K562 (cell line): ENCODE results near the gene MMP20. TPM values are rescaled to one million over a fixed set of nuclear protein-coding genes. Genes with fewer than 3 reads are reported as not detected.

Experiments used
- ATAC-seq: fragments of 200-7000 bp; cut with Tn5 transposase; 3 replicates; pipeline ENCODE4 v1.9.1; 2020; ENCODE audit warnings: moderate library complexity
- BruUV-seq: library from RNA; stranded (reverse); fragments of 400-500 nt; replicated peaks from 2 replicates; lab custom pipeline; 2021; lab: Mats Ljungman, UMichigan
- CTCF ChIA-PET: fragments of 300-600 bp; formaldehyde crosslinking; extraction: SDS; loops from one replicate; lab custom pipeline; 2021; ENCODE audit warnings: low intra/inter-chr PET ratio; lab: Yijun Ruan, JAX
- POLR2A ChIA-PET: fragments of 300-600, 350-650 bp; sonication (Branson Sonifier 250); formaldehyde crosslinking; extraction: SDS; loops from one replicate; lab custom pipeline; 2021; ENCODE audit warnings: antibody characterized with exemption, inconsistent platforms; lab: Yijun Ruan, JAX
- DNase-seq, 4 experiments: peaks; one replicate each; pipeline versions ENCODE4 v3.0.0 to v3.0.0-alpha.2; 2011 to 2018; ENCODE audit warnings: low spot score in 3 of 4, mixed read lengths in 3 of 4; ENCODE audit errors: extremely low read depth in 1 of 4
- FAIRE-seq: peaks from 2 replicates; lab custom pipeline; 2011; peaks lifted over from hg19 to GRCh38; lab: Jason Lieb, UNC
- H2AFZ ChIP-seq: 2 replicates; pipeline ENCODE4 v1.6.0; 2011; ENCODE audit warnings: low read depth, low read length, control low read depth, inconsistent platforms
- H3K27ac ChIP-seq: fragments of 200-600 bp; 3 replicates; pipeline ENCODE4 v1.8.0; 2011; ENCODE audit warnings: low read depth, mild to moderate bottlenecking, control low read depth, inconsistent platforms, low read length, moderate library complexity, mixed read lengths; ENCODE audit errors: extremely low read depth
- H3K27me3 ChIP-seq, 2 experiments: fragments of 300-600 bp in 1 of 2; 2 replicates in 1 of 2; 3 replicates in 1 of 2; pipeline versions ENCODE4 v1.6.0 to v1.8.0; 2011; ENCODE audit warnings: inconsistent platforms in 2 of 2, low read length in 2 of 2, mild to moderate bottlenecking in 1 of 2, mixed read lengths in 1 of 2, moderate library complexity in 1 of 2; ENCODE audit not compliant: control insufficient read depth in 2 of 2, insufficient read depth in 2 of 2
- H3K36me3 ChIP-seq: fragments of 300-600 bp; 3 replicates; pipeline ENCODE4 v1.8.0; 2011; ENCODE audit warnings: mild to moderate bottlenecking, low read length, inconsistent platforms; ENCODE audit not compliant: control insufficient read depth, insufficient read depth
- H3K4me1 ChIP-seq, 2 experiments: fragments of 200-600 bp in 1 of 2; replicated peaks in 1 of 2; 2 replicates in 1 of 2; 3 replicates in 1 of 2; pipeline versions ENCODE4 v1.5.1 to v1.8.0; 2011; ENCODE audit warnings: inconsistent platforms in 2 of 2, low read length in 2 of 2, mild to moderate bottlenecking in 1 of 2, mixed read lengths in 1 of 2, moderate library complexity in 1 of 2; ENCODE audit not compliant: control insufficient read depth in 2 of 2, insufficient read depth in 2 of 2
- H3K4me2 ChIP-seq: 2 replicates; pipeline ENCODE4 v1.6.1; 2011; ENCODE audit warnings: low read length, control low read depth, inconsistent platforms, mixed read lengths; ENCODE audit not compliant: insufficient read depth
- H3K4me3 ChIP-seq: fragments of 200-600 bp; sonication (generic), shearing (Covaris generic); 2 replicates; pipeline ENCODE4 v1.5.1; 2016; ENCODE audit warnings: control low read depth, inconsistent platforms
- H3K79me2 ChIP-seq: fragments of 200-600 bp; 3 replicates; pipeline ENCODE4 v1.8.0; 2011; ENCODE audit warnings: low read length, inconsistent platforms; ENCODE audit not compliant: control insufficient read depth, insufficient read depth
- H3K9ac ChIP-seq, 2 experiments: 2 replicates each; pipeline versions ENCODE4 v1.6.0 to v1.6.1; 2011; ENCODE audit warnings: low read depth in 2 of 2, low read length in 2 of 2, control low read depth in 1 of 2, inconsistent platforms in 1 of 2, mild to moderate bottlenecking in 1 of 2, mixed read lengths in 1 of 2; ENCODE audit not compliant: insufficient read depth in 1 of 2
- H3K9me1 ChIP-seq: one replicate; pipeline ENCODE4 v1.6.0; 2011; ENCODE audit warnings: inconsistent platforms, mild to moderate bottlenecking, low read length, moderate library complexity; ENCODE audit not compliant: control insufficient read depth, insufficient read depth
- H3K9me3 ChIP-seq: replicated peaks from 2 replicates; pipeline ENCODE4 v1.5.1; 2011; ENCODE audit warnings: low read depth, low read length, inconsistent platforms; ENCODE audit not compliant: control insufficient read depth, insufficient read depth
- H4K20me1 ChIP-seq: replicated peaks from 2 replicates; pipeline ENCODE4 v1.6.1; 2011; ENCODE audit warnings: low read length, inconsistent platforms, mixed read lengths; ENCODE audit not compliant: control insufficient read depth, insufficient read depth
- BRD4 ChIP-seq: fragments of 200-600 bp; sonication (generic); IDR thresholded peaks from 2 replicates; pipeline ENCODE4 v1.6.1; 2017; ENCODE audit warnings: inconsistent platforms
- NBN ChIP-seq: fragments of 450-650 bp; IDR thresholded peaks from 2 replicates; pipeline ENCODE4 v1.6.1; 2016; ENCODE audit warnings: low read depth, mild to moderate bottlenecking
- TCF7L2 ChIP-seq: fragments of 150-350 bp; IDR thresholded peaks from 2 replicates; pipeline ENCODE4 v1.6.1; 2016; ENCODE audit warnings: low read depth, mild to moderate bottlenecking, low read length, moderate library complexity
- WGBS: fragments of 100-300 bp; shearing (Covaris generic); methylation state at CpG from one replicate; pipeline ENCODE4 v1.1.6; 2016; ENCODE audit warnings: low coverage, mixed read lengths; ENCODE audit not compliant: insufficient coverage; ENCODE audit errors: missing lambda C conversion rate; 5-methylcytosine and 5-hydroxymethylcytosine counted together
- in situ Hi-C: fragments of 300-500 bp; cut with MboI; formaldehyde crosslinking; loops from 4 replicates; pipeline ENCODE4 v1.15.0; 2018; ENCODE audit warnings: inconsistent platforms, mixed read lengths
- intact Hi-C: fragments of 100-400 bp; cut with micrococcal nuclease; formaldehyde crosslinking; loops from 2 replicates; pipeline ENCODE4 v1.14.2; 2022
- polyA plus RNA-seq, 8 experiments: library from polyadenylated mRNA; depleted of rRNA in 4 of 8; stranded (reverse) in 5 of 8; unstranded in 3 of 8; fragments of >200 nt; fragmentation: Nextera tagmentation in 2 of 8; fragmentation: Illumina TruSeq in 1 of 8; extraction: Ambion mirVana in 2 of 8; extraction: Trizol in 1 of 8; gene quantifications; 2 replicates each; pipeline versions ENCODE4 v1.2.1 to v1.2.3, GENCODE V29; 2011 to 2014; ENCODE audit warnings: inconsistent platforms in 1 of 8, missing spikeins in 1 of 8
- total RNA-seq, 7 experiments: library from RNA; depleted of rRNA in 6 of 7; stranded (reverse); fragments of >200 nt in 6 of 7; fragmentation: Illumina TruSeq in 2 of 7; extraction: Trizol in 2 of 7; gene quantifications; 2 replicates each; pipeline versions ENCODE4 v1.2.1 to v1.2.3, GENCODE V29; 2011 to 2021; ENCODE audit warnings: low replicate concordance in 1 of 7
- TF ChIP-seq, protein P1 (sequence below): fragments of 450-650 bp; formaldehyde crosslinking; IDR thresholded peaks from 2 replicates; pipeline ENCODE4 v1.4.0; 2020; ENCODE audit warnings: mild to moderate bottlenecking, mixed read lengths

MMP20 gene
- total and polyA plus RNA-seq, 9 of the 15 experiments (the other 6 are each of a cell fraction or from before 2014, with no cell fraction given): not detected

DNA sequence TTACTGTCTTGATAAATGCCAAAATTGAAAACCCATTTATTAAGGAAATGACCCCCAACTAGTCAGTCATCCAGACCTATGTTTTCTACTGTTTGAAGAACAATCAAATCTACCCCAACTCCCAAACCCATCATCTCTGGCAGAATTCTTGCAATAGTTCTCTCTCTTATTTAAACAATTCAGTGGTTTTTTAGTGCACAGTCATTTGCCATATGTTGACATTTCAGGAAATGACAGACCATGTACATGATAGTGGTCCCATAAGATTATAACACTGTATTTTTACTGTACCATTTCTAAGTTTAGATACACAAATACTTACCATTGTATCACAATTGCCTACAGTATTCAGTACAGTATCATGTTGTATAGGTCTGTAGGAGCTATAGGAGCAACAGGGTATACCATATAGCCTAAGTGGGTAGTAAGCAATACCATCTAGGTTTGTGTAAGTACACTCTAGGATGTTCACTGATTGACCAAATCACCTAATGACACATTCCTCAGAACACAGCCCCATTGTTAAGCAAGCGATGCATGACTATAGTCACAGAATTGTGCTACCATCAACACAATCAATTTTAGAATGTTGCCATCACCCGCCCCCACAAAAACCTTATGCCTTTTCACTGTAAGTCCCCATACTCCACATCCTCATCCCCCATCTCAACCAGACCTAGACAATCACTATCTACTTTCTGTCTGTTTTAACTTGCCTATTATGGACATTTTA is 41.8 kb downstream of the MMP20 start (continued):
- TF ChIP-seq NBN: no peak
- TF ChIP-seq TCF7L2: no peak
- TF ChIP-seq, all 486 proteins: peak for 0

DNA sequence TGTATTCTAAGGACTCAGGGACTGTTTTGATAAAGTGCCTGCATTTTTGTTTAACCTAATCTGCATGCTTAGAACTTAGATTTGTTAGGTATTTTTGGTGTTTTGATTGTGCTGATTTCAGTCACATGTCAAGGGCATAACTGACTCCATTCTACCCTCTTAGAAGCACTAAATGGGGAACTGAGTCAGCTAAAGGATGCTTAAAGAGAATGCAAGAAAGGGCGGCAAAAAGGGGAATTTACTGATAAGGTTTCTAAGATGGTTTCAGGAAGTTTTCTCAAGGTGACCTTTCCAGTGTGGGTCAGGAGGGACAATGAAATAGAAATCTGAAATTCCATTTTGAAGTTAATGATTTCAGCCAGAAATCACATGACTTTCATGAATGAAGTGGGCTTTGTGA is 43.0 kb downstream of the MMP20 start:
- BruUV-seq: no TSS peak
- Histone ChIP-seq H3K9me1 (no peaks in the 10 kb centered on the region), H2AFZ (no peak overlapping the region), H4K20me1 (no peaks in the 10 kb centered on the region), H3K4me3 (no peak overlapping the region), H3K4me1 (no peaks in the 10 kb centered on the region), H3K36me3 (no peaks in the 10 kb centered on the region), H3K9me3 (no peaks in the 10 kb centered on the region), H3K27me3 (no peaks in the 10 kb centered on the region), H3K9ac (no peak overlapping the region), H3K4me2 (no peak overlapping the region), H3K79me2 (no peaks in the 10 kb centered on the region)
- intact Hi-C loops (no loop called here), in situ Hi-C loops (no loop called here)
- no peak for ATAC-seq
- FAIRE-seq: no peak
- ChIA-PET POLR2A (no interaction called here), CTCF (no interaction called here)
- no peak for DNase-seq
- WGBS: 0% methylated on average over 1 of the region's 1 CpG
- TF ChIP-seq BRD4: no peak
- TF ChIP-seq, protein P1, sequence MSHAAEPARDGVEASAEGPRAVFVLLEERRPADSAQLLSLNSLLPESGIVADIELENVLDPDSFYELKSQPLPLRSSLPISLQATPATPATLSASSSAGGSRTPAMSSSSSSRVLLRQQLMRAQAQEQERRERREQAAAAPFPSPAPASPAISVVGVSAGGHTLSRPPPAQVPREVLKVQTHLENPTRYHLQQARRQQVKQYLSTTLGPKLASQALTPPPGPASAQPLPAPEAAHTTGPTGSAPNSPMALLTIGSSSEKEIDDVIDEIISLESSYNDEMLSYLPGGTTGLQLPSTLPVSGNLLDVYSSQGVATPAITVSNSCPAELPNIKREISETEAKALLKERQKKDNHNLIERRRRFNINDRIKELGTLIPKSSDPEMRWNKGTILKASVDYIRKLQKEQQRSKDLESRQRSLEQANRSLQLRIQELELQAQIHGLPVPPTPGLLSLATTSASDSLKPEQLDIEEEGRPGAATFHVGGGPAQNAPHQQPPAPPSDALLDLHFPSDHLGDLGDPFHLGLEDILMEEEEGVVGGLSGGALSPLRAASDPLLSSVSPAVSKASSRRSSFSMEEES (CRISPR knock-in tag): 0 out of 2 replicates have a peak, but pooled peaks have one; percentile 22
- TF ChIP-seq, all 486 proteins: peak for 1
- no peak overlapping the region for H3K27ac ChIP-seq
